Measurements from ENCODE around the gene ALOX15.
"Not testable (repeated sequence)": the region's sequence is repeated elsewhere in the genome, so short reads cannot be mapped to it uniquely, and the experiment has no call there.

DNA sequence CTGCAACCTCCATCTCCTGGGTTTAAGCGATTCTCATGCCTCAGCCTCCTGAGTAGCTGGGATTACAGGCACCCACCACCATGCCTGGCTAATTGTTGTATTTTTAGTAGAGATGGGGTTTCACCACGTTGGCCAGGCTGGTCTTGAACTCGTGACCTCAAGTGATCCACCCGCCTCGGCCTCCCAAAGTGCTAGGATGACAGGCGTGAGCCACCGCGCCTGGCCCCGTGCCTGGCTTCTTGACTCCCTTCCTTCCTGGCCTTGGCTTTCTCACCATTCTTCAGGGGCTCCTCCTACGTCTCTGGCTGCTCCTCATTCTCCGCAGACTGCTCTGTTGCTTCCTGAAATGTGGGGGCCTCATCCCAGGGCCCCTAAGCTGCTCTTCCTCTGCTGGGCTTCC lies 51.4 kb downstream of the ALOX15 start:
- not testable (repeated sequence) for TF ChIP-seq POLR2AphosphoS5 (IDR thresholded peaks at IDR 0.05; ENCODE audit: low read depth, low read length); POLR2A (IDR thresholded peaks at IDR 0.05; ENCODE audit: low read depth, low read length); TAF1 (IDR thresholded peaks at IDR 0.05; ENCODE audit: borderline replicate concordance, low read depth, low read length)
